Measurements from ENCODE around the gene CAMK2G. TPM values are rescaled to one million over a fixed set of nuclear protein-coding genes. Genes with fewer than 3 reads are reported as not detected.

Gene CAMK2G
- total RNA-seq, 1 experiment from 2014 or later = 41.4 TPM

DNA sequence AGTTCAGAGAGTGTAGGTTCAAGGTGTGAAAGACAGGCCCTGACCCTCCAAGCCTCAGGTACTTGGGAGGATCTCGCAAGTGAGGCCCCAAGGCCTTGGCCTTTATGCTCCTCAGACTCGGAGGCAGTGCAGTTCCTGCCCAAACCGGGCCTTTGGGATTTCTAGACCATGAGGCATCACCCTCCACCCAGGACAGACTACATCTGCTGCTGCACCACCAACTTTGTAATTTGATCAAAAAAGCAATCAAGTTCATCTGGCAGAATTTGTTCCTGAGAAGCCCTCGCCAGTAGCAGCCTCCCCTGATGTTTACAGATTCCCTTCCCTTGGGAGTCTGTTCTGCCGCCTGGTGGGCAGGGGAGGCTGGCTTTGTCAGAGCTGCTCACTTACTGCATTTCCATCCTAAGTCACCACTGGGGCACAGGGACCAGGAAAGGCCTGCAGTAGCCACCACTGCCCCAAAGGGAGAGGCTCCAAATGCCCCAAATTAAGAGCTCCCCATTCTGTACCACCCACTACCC, 2.1 kb downstream of the CAMK2G start:
- peaks cover 27% of the 10 kb centered on the region for H3K4me1 ChIP-seq (ENCODE audit: control insufficient read depth, insufficient read depth, low read length)
- H3K9me3 ChIP-seq (ENCODE audit: control insufficient read depth, insufficient read depth, low read depth, low read length) = no peaks in the 10 kb centered on the region
- in situ Hi-C loops (cut with HindIII; ENCODE audit: low pct_unique_long_range_greater_than_20kb, low sequenced_read_pairs) (no loop called here), intact Hi-C loops (cut with micrococcal nuclease; ENCODE audit: unreplicated experiment) (no loop called here)
- POLR2A ChIA-PET = interaction anchor here (0.5 kb wide), 1 partner anchor 633 kb away, joined by 5 read pairs; no protein-coding TSS in a partner anchor
- no peak overlapping the region for H3K27ac ChIP-seq (ENCODE audit: low read length)
- H3K4me3 ChIP-seq (ENCODE audit: low read depth in 2 of 2, low read length in 2 of 2) = no peak overlapping the region
- ATAC-seq (no peak), DNase-seq (ENCODE audit: low read depth, low spot score) (no peak)
- H3K36me3 ChIP-seq (ENCODE audit: control insufficient read depth, insufficient read depth, low read length) = peaks cover 2% of the 10 kb centered on the region; the same call in 1 of the 2 replicates
- TF ChIP-seq, protein P1, sequence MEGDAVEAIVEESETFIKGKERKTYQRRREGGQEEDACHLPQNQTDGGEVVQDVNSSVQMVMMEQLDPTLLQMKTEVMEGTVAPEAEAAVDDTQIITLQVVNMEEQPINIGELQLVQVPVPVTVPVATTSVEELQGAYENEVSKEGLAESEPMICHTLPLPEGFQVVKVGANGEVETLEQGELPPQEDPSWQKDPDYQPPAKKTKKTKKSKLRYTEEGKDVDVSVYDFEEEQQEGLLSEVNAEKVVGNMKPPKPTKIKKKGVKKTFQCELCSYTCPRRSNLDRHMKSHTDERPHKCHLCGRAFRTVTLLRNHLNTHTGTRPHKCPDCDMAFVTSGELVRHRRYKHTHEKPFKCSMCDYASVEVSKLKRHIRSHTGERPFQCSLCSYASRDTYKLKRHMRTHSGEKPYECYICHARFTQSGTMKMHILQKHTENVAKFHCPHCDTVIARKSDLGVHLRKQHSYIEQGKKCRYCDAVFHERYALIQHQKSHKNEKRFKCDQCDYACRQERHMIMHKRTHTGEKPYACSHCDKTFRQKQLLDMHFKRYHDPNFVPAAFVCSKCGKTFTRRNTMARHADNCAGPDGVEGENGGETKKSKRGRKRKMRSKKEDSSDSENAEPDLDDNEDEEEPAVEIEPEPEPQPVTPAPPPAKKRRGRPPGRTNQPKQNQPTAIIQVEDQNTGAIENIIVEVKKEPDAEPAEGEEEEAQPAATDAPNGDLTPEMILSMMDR (IDR thresholded peaks at IDR 0.05) = no peak
- TF ChIP-seq POLR2AphosphoS5 (IDR thresholded peaks at IDR 0.05; ENCODE audit: low read depth, low read length) = no peak
- TF ChIP-seq SIN3A (IDR thresholded peaks at IDR 0.05; ENCODE audit: borderline replicate concordance, insufficient read depth, low read depth, low read length) = no peak
- TF ChIP-seq, protein P2, sequence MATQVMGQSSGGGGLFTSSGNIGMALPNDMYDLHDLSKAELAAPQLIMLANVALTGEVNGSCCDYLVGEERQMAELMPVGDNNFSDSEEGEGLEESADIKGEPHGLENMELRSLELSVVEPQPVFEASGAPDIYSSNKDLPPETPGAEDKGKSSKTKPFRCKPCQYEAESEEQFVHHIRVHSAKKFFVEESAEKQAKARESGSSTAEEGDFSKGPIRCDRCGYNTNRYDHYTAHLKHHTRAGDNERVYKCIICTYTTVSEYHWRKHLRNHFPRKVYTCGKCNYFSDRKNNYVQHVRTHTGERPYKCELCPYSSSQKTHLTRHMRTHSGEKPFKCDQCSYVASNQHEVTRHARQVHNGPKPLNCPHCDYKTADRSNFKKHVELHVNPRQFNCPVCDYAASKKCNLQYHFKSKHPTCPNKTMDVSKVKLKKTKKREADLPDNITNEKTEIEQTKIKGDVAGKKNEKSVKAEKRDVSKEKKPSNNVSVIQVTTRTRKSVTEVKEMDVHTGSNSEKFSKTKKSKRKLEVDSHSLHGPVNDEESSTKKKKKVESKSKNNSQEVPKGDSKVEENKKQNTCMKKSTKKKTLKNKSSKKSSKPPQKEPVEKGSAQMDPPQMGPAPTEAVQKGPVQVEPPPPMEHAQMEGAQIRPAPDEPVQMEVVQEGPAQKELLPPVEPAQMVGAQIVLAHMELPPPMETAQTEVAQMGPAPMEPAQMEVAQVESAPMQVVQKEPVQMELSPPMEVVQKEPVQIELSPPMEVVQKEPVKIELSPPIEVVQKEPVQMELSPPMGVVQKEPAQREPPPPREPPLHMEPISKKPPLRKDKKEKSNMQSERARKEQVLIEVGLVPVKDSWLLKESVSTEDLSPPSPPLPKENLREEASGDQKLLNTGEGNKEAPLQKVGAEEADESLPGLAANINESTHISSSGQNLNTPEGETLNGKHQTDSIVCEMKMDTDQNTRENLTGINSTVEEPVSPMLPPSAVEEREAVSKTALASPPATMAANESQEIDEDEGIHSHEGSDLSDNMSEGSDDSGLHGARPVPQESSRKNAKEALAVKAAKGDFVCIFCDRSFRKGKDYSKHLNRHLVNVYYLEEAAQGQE (IDR thresholded peaks at IDR 0.05; ENCODE audit: insufficient read depth in 1 of 2, low read depth in 2 of 2, low read length in 1 of 2) = no peak
- no peak for TF ChIP-seq TCF7L2 (IDR thresholded peaks at IDR 0.05; ENCODE audit: low read depth, low read length)
- BruUV-seq (replicated peaks) = no TSS peak
- CTCF ChIA-PET = interaction anchor here (0.6 kb wide), 1 partner anchor 60 kb away, joined by 3 read pairs; no protein-coding TSS in a partner anchor
- H3K27me3 ChIP-seq (ENCODE audit: control insufficient read depth, insufficient read depth, low read length) = no peaks in the 10 kb centered on the region

DNA sequence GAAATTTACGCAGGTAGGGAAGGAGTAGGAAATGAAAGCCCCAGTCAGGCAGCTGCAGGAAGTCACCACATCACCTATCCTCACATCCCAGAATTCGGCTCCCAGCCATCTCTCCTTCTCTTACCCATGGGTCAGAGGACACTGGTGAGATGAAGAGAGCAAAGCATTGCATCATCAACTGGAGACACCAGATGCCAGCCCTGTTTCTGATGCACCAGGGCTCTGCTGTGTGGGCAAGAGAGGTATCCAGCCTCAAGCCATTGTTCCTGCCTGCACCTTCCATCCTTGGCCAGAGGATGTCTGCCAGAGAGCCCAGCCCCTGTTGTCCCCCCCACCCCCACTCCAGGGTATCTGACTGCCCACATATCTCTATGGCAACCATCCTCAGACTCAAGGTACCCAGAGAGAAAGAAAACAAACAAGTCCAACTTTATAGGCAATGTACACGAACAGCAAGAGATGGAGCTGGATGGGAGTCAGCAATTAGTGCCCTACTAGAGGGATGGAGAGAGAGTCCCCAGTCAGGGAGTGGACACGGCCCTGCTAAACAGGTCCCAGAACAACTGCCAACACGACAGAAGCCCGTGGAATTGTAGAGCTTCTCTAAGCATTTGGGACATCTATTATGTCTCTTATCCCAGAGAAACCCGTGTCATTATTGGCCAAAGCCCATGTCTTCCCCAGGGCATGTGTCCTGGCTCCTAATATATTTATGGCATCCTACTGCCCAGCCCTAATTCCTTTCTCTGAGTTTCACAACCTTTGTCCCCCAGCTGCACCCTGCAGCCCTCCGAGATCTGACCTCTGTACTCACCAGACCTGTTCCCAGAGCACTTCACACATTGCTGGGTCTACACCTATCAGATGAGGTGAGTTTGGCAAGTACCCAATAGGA, 2.8 kb downstream of the CAMK2G start:
- no peak for TF ChIP-seq POLR2AphosphoS5 (IDR thresholded peaks at IDR 0.05; ENCODE audit: low read depth, low read length)
- TF ChIP-seq SIN3A (IDR thresholded peaks at IDR 0.05; ENCODE audit: borderline replicate concordance, insufficient read depth, low read depth, low read length) = no peak
- TF ChIP-seq TCF7L2 (IDR thresholded peaks at IDR 0.05; ENCODE audit: low read depth, low read length) = no peak
- TF ChIP-seq, protein P2 (IDR thresholded peaks at IDR 0.05; ENCODE audit: insufficient read depth in 1 of 2, low read depth in 2 of 2, low read length in 1 of 2) = no peak
- TF ChIP-seq, protein P1 (IDR thresholded peaks at IDR 0.05) = no peak
- Histone ChIP-seq H3K27ac (ENCODE audit: low read length) (no peak overlapping the region), H3K36me3 (ENCODE audit: control insufficient read depth, insufficient read depth, low read length) (peaks cover 2% of the 10 kb centered on the region; the same call in 1 of the 2 replicates), H3K9me3 (ENCODE audit: control insufficient read depth, insufficient read depth, low read depth, low read length) (no peaks in the 10 kb centered on the region), H3K4me3 (ENCODE audit: low read depth in 2 of 2, low read length in 2 of 2) (no peak overlapping the region), H3K27me3 (ENCODE audit: control insufficient read depth, insufficient read depth, low read length) (no peaks in the 10 kb centered on the region), H3K4me1 (ENCODE audit: control insufficient read depth, insufficient read depth, low read length) (peaks cover 27% of the 10 kb centered on the region)
- intact Hi-C loops (cut with micrococcal nuclease; ENCODE audit: unreplicated experiment) = no loop called here
- CTCF ChIA-PET = interaction anchor here (0.6 kb wide), 1 partner anchor 59 kb away, joined by 3 read pairs; no protein-coding TSS in a partner anchor
- in situ Hi-C loops (cut with HindIII; ENCODE audit: low pct_unique_long_range_greater_than_20kb, low sequenced_read_pairs) = no loop called here
- no peak for ATAC-seq
- POLR2A ChIA-PET = interaction anchor here (0.5 kb wide), 1 partner anchor 634 kb away, joined by 5 read pairs; no protein-coding TSS in a partner anchor
- no TSS peak for BruUV-seq (replicated peaks)
- no peak for DNase-seq (ENCODE audit: low read depth, low spot score)

All from Panc1 (cell line).